Adipocyte (in vitro differentiated cells): ENCODE measurements around the gene SUPT3H.

Experiments
- DNase-seq: peaks from one replicate; pipeline ENCODE4 v3.0.0-alpha.2; 2015; ENCODE audit warnings: low read depth
- H3K27me3 ChIP-seq: replicated peaks from 2 replicates; pipeline ENCODE4 v1.7.0; 2013; ENCODE audit warnings: mild to moderate bottlenecking, low read length, moderate library complexity; ENCODE audit not compliant: control insufficient read depth, insufficient read depth
- H3K36me3 ChIP-seq: 2 replicates; pipeline ENCODE4 v1.7.0; 2013; ENCODE audit warnings: low read length, mild to moderate bottlenecking, moderate library complexity; ENCODE audit not compliant: control insufficient read depth, insufficient read depth, severe bottlenecking
- H3K4me1 ChIP-seq: 2 replicates; pipeline ENCODE4 v1.7.0; 2013; ENCODE audit warnings: mild to moderate bottlenecking, low read length, moderate library complexity; ENCODE audit not compliant: control insufficient read depth, insufficient read depth
- H3K4me3 ChIP-seq: 2 replicates; pipeline ENCODE4 v1.7.0; 2013; ENCODE audit warnings: mild to moderate bottlenecking, low read length, moderate library complexity
- H3K9ac ChIP-seq: 2 replicates; pipeline ENCODE4 v1.7.0; 2013; ENCODE audit warnings: mild to moderate bottlenecking, low read length, moderate library complexity
- H3K9me3 ChIP-seq: 2 replicates; pipeline ENCODE4 v1.7.0; 2013; ENCODE audit warnings: mild to moderate bottlenecking, low read length, moderate library complexity; ENCODE audit not compliant: control insufficient read depth

SUPT3H gene

DNA sequence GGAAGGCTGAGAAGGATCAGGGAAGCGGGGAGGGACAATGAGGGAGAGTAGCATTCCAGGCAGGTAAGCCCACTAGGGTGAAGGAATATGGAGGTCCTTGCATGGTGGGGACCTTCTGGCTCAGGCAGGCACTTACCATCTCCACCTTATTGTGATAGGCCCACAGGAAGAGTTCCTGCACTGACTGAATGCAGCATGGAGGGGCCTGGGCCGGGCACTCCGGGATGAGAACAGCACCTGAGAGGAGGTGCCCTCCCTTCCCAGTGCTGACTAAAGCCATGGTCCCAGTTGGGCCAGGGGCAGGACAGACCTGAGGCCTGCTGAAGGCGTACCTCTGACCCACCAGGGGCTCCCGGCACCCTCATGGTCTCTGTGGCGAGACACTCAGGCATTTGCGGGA is 597.6 kb downstream of the SUPT3H start:
- no peaks in the 10 kb centered on the region for H3K36me3 ChIP-seq

DNA sequence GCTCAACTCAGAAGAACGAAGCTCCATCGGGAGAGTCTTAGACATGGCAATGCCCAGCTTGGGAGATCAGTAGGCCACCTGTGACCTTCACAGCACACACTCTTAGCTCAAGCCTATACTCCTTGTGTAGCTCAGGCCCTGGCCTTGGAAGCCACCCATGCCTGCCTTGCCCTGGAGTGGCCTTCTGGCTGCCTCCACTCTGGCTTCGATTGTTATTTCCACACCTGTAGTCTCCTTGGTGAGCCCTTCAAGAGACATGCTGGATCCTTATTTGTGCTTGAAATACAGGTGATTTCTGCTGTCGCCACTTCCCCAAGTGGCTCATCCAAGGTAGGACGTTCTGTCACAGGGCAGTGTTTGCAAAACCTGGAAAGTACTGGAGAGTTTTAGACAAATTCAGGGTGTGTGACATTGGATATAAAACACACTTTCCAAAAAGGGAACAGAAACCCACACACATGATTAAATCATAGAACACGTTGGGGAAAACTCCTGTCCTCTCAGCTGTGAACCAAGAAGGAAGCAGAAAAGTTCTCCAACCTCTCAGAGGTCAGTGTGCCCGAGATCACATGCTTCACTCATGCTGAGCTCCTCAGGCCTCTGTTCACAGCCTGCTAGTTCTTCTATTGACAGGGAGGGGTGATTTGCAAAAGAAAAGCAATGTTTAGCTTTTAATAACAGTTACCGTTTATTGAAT is 598.5 kb downstream of the SUPT3H start:
- no peak overlapping the region for H3K4me3 ChIP-seq
- H3K36me3 ChIP-seq = no peaks in the 10 kb centered on the region
- H3K27me3 ChIP-seq = no peaks in the 10 kb centered on the region
- no peak overlapping the region for H3K9ac ChIP-seq
- H3K4me1 ChIP-seq = peaks cover 4% of the 10 kb centered on the region
- peaks cover 8% of the 10 kb centered on the region for H3K9me3 ChIP-seq
- no peak for DNase-seq

More for the DNA sequence above, 597.6 kb downstream of the SUPT3H start:
- no peak overlapping the region for H3K4me3 ChIP-seq
- peaks cover 16% of the 10 kb centered on the region for H3K9me3 ChIP-seq
- peaks cover under 1% of the 10 kb centered on the region for H3K4me1 ChIP-seq
- DNase-seq = no peak
- H3K27me3 ChIP-seq = no peaks in the 10 kb centered on the region
- H3K9ac ChIP-seq = no peak overlapping the region
